B cell (primary cell): Measurements from ENCODE around the gene KLHL3. TPM values are rescaled to one million over a fixed set of nuclear protein-coding genes. Genes with fewer than 3 reads are reported as not detected.

Experiments used
- ATAC-seq: fragments of 200-7000 bp; cut with Tn5 transposase; one replicate; pipeline ENCODE4 v1.10.0; 2021; ENCODE audit warnings: low read depth, mild to moderate bottlenecking, moderate number of reproducible peaks, moderate library complexity
- CTCF ChIA-PET: fragments of 350-600 bp; sonication (Branson Sonifier 250); formaldehyde crosslinking; loops from one replicate; lab custom pipeline; 2021; ENCODE audit warnings: antibody characterized with exemption, inconsistent platforms; lab: Charles Lee
- POLR2A ChIA-PET: fragments of 350-600 bp; sonication (Branson Sonifier 250); formaldehyde crosslinking; loops from one replicate; lab custom pipeline; 2021; ENCODE audit warnings: antibody characterized with exemption; lab: Charles Lee
- DNase-seq: peaks from one replicate; pipeline ENCODE4 v3.0.0; 2013
- H2AFZ ChIP-seq: 2 replicates; pipeline ENCODE4 v1.6.1; 2012; ENCODE audit warnings: mild to moderate bottlenecking, low read depth, low read length; ENCODE audit not compliant: insufficient read depth, poor library complexity, severe bottlenecking
- H3K27ac ChIP-seq, 2 donors: 1 replicate in 1 of 2; 2 replicates in 1 of 2; pipeline ENCODE4 v1.5.1; 2012 to 2013; ENCODE audit warnings: low read length in 2 of 2, mild to moderate bottlenecking in 2 of 2, moderate library complexity in 1 of 2
- H3K27me3 ChIP-seq, 4 experiments: fragments of 200-600 bp in 1 of 4; sonication (generic) in 1 of 4; replicated peaks in 1 of 4; 1 replicate in 2 of 4; 2 replicates in 2 of 4; pipeline versions ENCODE4 v1.6.1 to v1.7.0; 2013 to 2016; ENCODE audit warnings: low read length in 3 of 4, mild to moderate bottlenecking in 2 of 4, mixed read lengths in 1 of 4, moderate library complexity in 1 of 4; ENCODE audit not compliant: insufficient read depth in 4 of 4, control insufficient read depth in 3 of 4; ENCODE audit errors: control extremely low read depth in 1 of 4
- H3K36me3 ChIP-seq, 2 experiments: replicated peaks in 1 of 2; 1 replicate in 1 of 2; 2 replicates in 1 of 2; pipeline versions ENCODE4 v1.6.1 to v1.7.1; 2013; ENCODE audit warnings: low read length in 1 of 2; ENCODE audit not compliant: insufficient read depth in 2 of 2, control insufficient read depth in 1 of 2; ENCODE audit errors: control extremely low read depth in 1 of 2, extremely low read depth in 1 of 2
- H3K4me1 ChIP-seq, 2 donors: fragments of 200-600 bp in 1 of 2; sonication (generic) in 1 of 2; 1 replicate in 1 of 2; 2 replicates in 1 of 2; pipeline versions ENCODE4 v1.5.1 to v1.6.1; 2013 to 2017; ENCODE audit warnings: low read length in 2 of 2; ENCODE audit not compliant: control insufficient read depth in 2 of 2, insufficient read depth in 2 of 2
- H3K4me2 ChIP-seq: replicated peaks from 2 replicates; pipeline ENCODE3; 2012; ENCODE audit warnings: mild to moderate bottlenecking, low read depth, low read length; ENCODE audit not compliant: poor library complexity, severe bottlenecking
- H3K4me3 ChIP-seq, 5 experiments: fragments of 200-600 bp in 1 of 5; sonication (generic) in 1 of 5; 1 replicate in 3 of 5; 2 replicates in 2 of 5; pipeline versions ENCODE4 v1.5.1 to v1.7.0; 2011 to 2016; ENCODE audit warnings: low read length in 4 of 5, mild to moderate bottlenecking in 4 of 5, low read depth in 2 of 5, control low read depth in 1 of 5, moderate library complexity in 1 of 5; ENCODE audit not compliant: insufficient read depth in 1 of 5; ENCODE audit errors: control extremely low read depth in 1 of 5, extremely low read depth in 1 of 5
- H3K79me2 ChIP-seq: fragments of 200-600 bp; sonication (generic); one replicate; pipeline ENCODE4 v1.6.0; 2016; ENCODE audit warnings: low read length; ENCODE audit not compliant: control insufficient read depth, insufficient read depth
- H3K9ac ChIP-seq: fragments of 200-600 bp; sonication (generic); 2 replicates; pipeline ENCODE4 v1.6.1; 2017; ENCODE audit warnings: mild to moderate bottlenecking, low read length, moderate library complexity
- H3K9me3 ChIP-seq, 3 donors: one replicate each; pipeline versions ENCODE4 v1.6.1 to v1.7.1; 2013; ENCODE audit warnings: low read length in 2 of 3; ENCODE audit not compliant: control insufficient read depth in 2 of 3, insufficient read depth in 1 of 3; ENCODE audit errors: control extremely low read depth in 1 of 3
- H4K20me1 ChIP-seq: 2 replicates; pipeline ENCODE4 v1.6.0; 2012; ENCODE audit warnings: mild to moderate bottlenecking, low read length; ENCODE audit not compliant: insufficient read depth, control insufficient read depth, poor library complexity, severe bottlenecking
- H3K27ac Mint-ChIP-seq: one replicate; pipeline ENCODE4 v1.8.0; 2021; ENCODE audit warnings: mixed read lengths
- H3K27me3 Mint-ChIP-seq: one replicate; pipeline ENCODE4 v1.8.0; 2021; ENCODE audit warnings: mixed read lengths
- H3K4me1 Mint-ChIP-seq: one replicate; pipeline ENCODE4 v1.8.0; 2021; ENCODE audit warnings: mixed read lengths
- H3K4me3 Mint-ChIP-seq: one replicate; pipeline ENCODE4 v1.8.0; 2021; ENCODE audit warnings: mixed read lengths
- H3K9me3 Mint-ChIP-seq: one replicate; pipeline ENCODE4 v1.8.0; 2022; ENCODE audit warnings: mixed read lengths; ENCODE audit not compliant: insufficient read depth
- CTCF ChIP-seq: fragments of 200-600 bp; IDR thresholded peaks from one replicate; pipeline ENCODE4 v1.8.0; 2022; ENCODE audit warnings: antibody characterized with exemption, mild to moderate bottlenecking
- EZH2 ChIP-seq: IDR thresholded peaks from 2 replicates; pipeline ENCODE4 v1.6.1; 2012; ENCODE audit warnings: borderline replicate concordance, low read depth, mild to moderate bottlenecking, moderate library complexity, low read length; ENCODE audit not compliant: insufficient read depth, poor library complexity, severe bottlenecking
- WGBS: methylation state at CpG from one replicate; pipeline ENCODE4 v1.1.5; 2013; ENCODE audit warnings: missing lambda C conversion rate; ENCODE audit not compliant: insufficient coverage; 5-methylcytosine and 5-hydroxymethylcytosine counted together
- intact Hi-C: fragments of 100-400 bp; cut with micrococcal nuclease; formaldehyde crosslinking; loops from one replicate; pipeline ENCODE4 v1.10.0; 2022
- polyA plus RNA-seq: library from polyadenylated mRNA; depleted of rRNA; stranded (reverse); fragments of >200 nt; gene quantifications from 2 replicates; pipeline ENCODE4 v1.2.3, GENCODE V29; 2012
- total RNA-seq, 2 donors: library from RNA; stranded (reverse); fragments of 120-200 nt in 1 of 2; gene quantifications; 1 replicate in 1 of 2; 2 replicates in 1 of 2; pipeline versions ENCODE4 v1.2.3 to v1.2.4, GENCODE V29; 2013 to 2022

KLHL3 gene
- total and polyA plus RNA-seq, 2 donors (not counting 1 experiment from before 2014, with no cell fraction given): 3.3 to 4.5 TPM

GRCh38 chr5:137618476-137618875, 117.4 kb downstream of the KLHL3 start:
- no peaks in the 10 kb centered on the region for H3K9me3 ChIP-seq
- no peak overlapping the region for H3K4me3 Mint-ChIP-seq
- H2AFZ ChIP-seq: no peak overlapping the region
- H3K4me3 ChIP-seq: no peak overlapping the region
- H3K4me1 ChIP-seq: no peaks in the 10 kb centered on the region
- ChIA-PET POLR2A (no interaction called here), CTCF (interaction anchor here (0.8 to 1.2 kb wide), 3 partner anchors 11 to 12 kb away, joined by 3 read pairs; no protein-coding TSS in a partner anchor)
- H3K9ac ChIP-seq: no peak overlapping the region
- ATAC-seq (no peak), DNase-seq (no peak)
- no peak overlapping the region for H3K27ac Mint-ChIP-seq
- H3K9me3 Mint-ChIP-seq: no peaks in the 10 kb centered on the region
- no peak overlapping the region for H3K4me2 ChIP-seq
- H3K27me3 Mint-ChIP-seq: no peaks in the 10 kb centered on the region
- H3K79me2 ChIP-seq: no peaks in the 10 kb centered on the region
- no peak overlapping the region for H3K27ac ChIP-seq
- intact Hi-C loops: no loop called here
- no peaks in the 10 kb centered on the region for H3K27me3 ChIP-seq
- 94% methylated on average over 3 of the region's 7 CpGs for WGBS
- peaks cover 5% of the 10 kb centered on the region for H3K4me1 Mint-ChIP-seq
- no peaks in the 10 kb centered on the region for H4K20me1 ChIP-seq
- TF ChIP-seq EZH2 (no peak), CTCF (no peak)
- no peaks in the 10 kb centered on the region for H3K36me3 ChIP-seq

- Histone ChIP-seq H3K4me2 (no peak overlapping the region), H3K27me3 (no peaks in the 10 kb centered on the region), H2AFZ (no peak overlapping the region), H4K20me1 (no peaks in the 10 kb centered on the region), H3K9me3 (no peaks in the 10 kb centered on the region), H3K9ac (no peak overlapping the region), H3K36me3 (no peaks in the 10 kb centered on the region), H3K4me1 (no peaks in the 10 kb centered on the region), H3K4me3 (no peak overlapping the region), H3K27ac (no peak overlapping the region), H3K79me2 (no peaks in the 10 kb centered on the region)
- no peak for TF ChIP-seq CTCF
- TF ChIP-seq EZH2: no peak
- Mint-ChIP-seq H3K4me1 (peaks cover under 1% of the 10 kb centered on the region), H3K27me3 (no peaks in the 10 kb centered on the region), H3K27ac (no peak overlapping the region), H3K9me3 (no peaks in the 10 kb centered on the region), H3K4me3 (no peak overlapping the region)
- ChIA-PET CTCF (interaction anchor here (0.8 to 1.0 kb wide), 2 partner anchors 10 to 12 kb away, joined by 3 read pairs; no protein-coding TSS in a partner anchor), POLR2A (no interaction called here)
- no peak for DNase-seq
- no peak for ATAC-seq
- intact Hi-C loops: no loop called here
- 86% methylated on average over 3 of the region's 7 CpGs for WGBS
Observed at GRCh38 chr5:137617528-137618205, 118.2 kb downstream of the KLHL3 start.
